LHCN-M2 (cell line): ENCODE data around the gene AHI1. TPM values are rescaled to one million over a fixed set of nuclear protein-coding genes. Genes with fewer than 3 reads are reported as not detected.
A peak's percentile ranks its signal among the peaks of the same experiment; 100 is the strongest.

Experiments
- DNase-seq: peaks from one replicate; pipeline ENCODE4 v3.0.0-alpha.2; 2012; ENCODE audit warnings: low read depth
- total RNA-seq: library from RNA; depleted of rRNA; stranded (reverse); fragments of >200 nt; gene quantifications from 2 replicates; pipeline ENCODE4 v1.2.3, GENCODE V29; 2014

AHI1 gene
- total RNA-seq, 1 experiment from 2014 or later = 30.1 TPM

- DNase-seq = peak; percentile 8
These were observed 263.7 kb downstream of the AHI1 start for GRCh38 chr6:135233686-135234491.
